HepG2 (cell line): Measurements from ENCODE around the gene COQ5. TPM values are rescaled to one million over a fixed set of nuclear protein-coding genes. Genes with fewer than 3 reads are reported as not detected.
A peak's percentile ranks its signal among the peaks of the same experiment; 100 is the strongest.

Source experiments
- HINFP ChIP-seq: sonication (generic); formaldehyde crosslinking; IDR thresholded peaks from 2 replicates; pipeline ENCODE4 v1.4.0; 2020; ENCODE audit warnings: low read depth, mild to moderate bottlenecking, missing genetic modification reagents
- HOXD1 ChIP-seq: sonication (generic); formaldehyde crosslinking; IDR thresholded peaks from 2 replicates; pipeline ENCODE4 v1.5.0; 2020; ENCODE audit warnings: missing genetic modification reagents
- IRF1 ChIP-seq: sonication (generic); formaldehyde crosslinking; IDR thresholded peaks from 2 replicates; pipeline ENCODE4 v1.4.0; 2020; ENCODE audit warnings: low read depth, mild to moderate bottlenecking, missing genetic modification reagents
- KLF15 ChIP-seq: sonication (generic); formaldehyde crosslinking; IDR thresholded peaks from 2 replicates; pipeline ENCODE4 v1.8.1; 2023; ENCODE audit warnings: borderline replicate concordance, mild to moderate bottlenecking, inconsistent platforms, missing genetic modification reagents, mixed read lengths
- NFKB2 ChIP-seq: sonication (generic); formaldehyde crosslinking; IDR thresholded peaks from 2 replicates; pipeline ENCODE4 v1.4.0; 2020; ENCODE audit warnings: missing genetic modification reagents, borderline replicate concordance
- NFYC ChIP-seq: IDR thresholded peaks from 2 replicates; pipeline ENCODE4 v1.6.1; 2016; ENCODE audit warnings: missing genetic modification reagents, missing compliant biosample characterization
- NR0B2 ChIP-seq: sonication (generic); formaldehyde crosslinking; IDR thresholded peaks from 2 replicates; pipeline ENCODE4 v1.4.0; 2020; ENCODE audit warnings: mild to moderate bottlenecking, missing genetic modification reagents
- NR2F6 ChIP-seq, 2 experiments: IDR thresholded peaks; 2 replicates each; pipeline ENCODE4 v1.6.1; 2016; ENCODE audit warnings: antibody characterized with exemption in 1 of 2, mild to moderate bottlenecking in 1 of 2
- PBX2 ChIP-seq: IDR thresholded peaks from 2 replicates; pipeline ENCODE4 v1.6.1; 2016; ENCODE audit warnings: control low read depth
- PBX3 ChIP-seq: sonication (generic); formaldehyde crosslinking; IDR thresholded peaks from 2 replicates; pipeline ENCODE4 v1.8.1; 2023; ENCODE audit warnings: missing genetic modification reagents, inconsistent platforms, borderline replicate concordance
- PRDM10 ChIP-seq: sonication (generic); formaldehyde crosslinking; IDR thresholded peaks from 2 replicates; pipeline ENCODE4 v1.4.0; 2020; ENCODE audit warnings: low read depth, missing genetic modification reagents
- STAT5B ChIP-seq: sonication (generic); formaldehyde crosslinking; IDR thresholded peaks from 2 replicates; pipeline ENCODE4 v1.4.0; 2020; ENCODE audit warnings: missing genetic modification reagents
- TIGD3 ChIP-seq: sonication (generic); formaldehyde crosslinking; IDR thresholded peaks from 2 replicates; pipeline ENCODE4 v1.5.1; 2020; ENCODE audit warnings: mild to moderate bottlenecking, missing genetic modification reagents, borderline replicate concordance
- ZIK1 ChIP-seq: sonication (generic); formaldehyde crosslinking; IDR thresholded peaks from 2 replicates; pipeline ENCODE4 v1.5.0; 2020; ENCODE audit warnings: mild to moderate bottlenecking, low read depth, missing genetic modification reagents, borderline replicate concordance
- ZNF354B ChIP-seq: sonication (generic); formaldehyde crosslinking; IDR thresholded peaks from 2 replicates; pipeline ENCODE4 v1.8.0; 2022; ENCODE audit warnings: mild to moderate bottlenecking, missing genetic modification reagents
- ZNF552 ChIP-seq: sonication (generic); formaldehyde crosslinking; IDR thresholded peaks from 2 replicates; pipeline ENCODE4 v1.9.0; 2022; ENCODE audit warnings: missing genetic modification reagents, mild to moderate bottlenecking, borderline replicate concordance
- ZNF720 ChIP-seq: sonication (generic); formaldehyde crosslinking; IDR thresholded peaks from 2 replicates; pipeline ENCODE4 v1.4.0; 2020; ENCODE audit warnings: missing genetic modification reagents
- polyA plus RNA-seq, 8 experiments: library from polyadenylated mRNA; depleted of rRNA in 3 of 8; stranded (reverse) in 7 of 8; unstranded in 1 of 8; fragments of >200 nt; fragmentation: Illumina TruSeq in 4 of 8; extraction: Trizol in 4 of 8; gene quantifications; 2 replicates each; pipeline versions ENCODE4 v1.2.1 to v1.2.3, GENCODE V29; 2011 to 2016; ENCODE audit warnings: low read depth in 4 of 8, missing spikeins in 1 of 8, mixed read lengths in 1 of 8; ENCODE audit not compliant: insufficient read depth in 1 of 8
- total RNA-seq, 5 experiments: library from RNA; depleted of rRNA; stranded (reverse); fragments of >200 nt; fragmentation: Illumina TruSeq; extraction: Trizol; gene quantifications; 2 replicates each; pipeline ENCODE4 v1.2.3, GENCODE V29; 2016; ENCODE audit warnings: low read depth in 1 of 5

COQ5 gene
- total and polyA plus RNA-seq, 2 of the 13 experiments (the other 11 are each of a cell fraction or from before 2014, with no cell fraction given): 36.4 to 41.5 TPM

GRCh38 chr12:120469450-120470149 is 59.4 kb downstream of the COQ5 start, which contains the start of gene SRSF9 (continued):
- TF ChIP-seq HINFP (CRISPR knock-in tag) (peak; percentile 31; the same call in 1 of the 2 replicates), STAT5B (CRISPR knock-in tag) (no peak), ZIK1 (CRISPR knock-in tag) (no peak), NR0B2 (0 out of 2 replicates have a peak, but pooled peaks have one; percentile 70), KLF15 (CRISPR knock-in tag) (no peak), NR2F6 (IDR thresholded peaks at IDR 0.05) (no peak), NR2F6 (CRISPR knock-in tag; IDR thresholded peaks at IDR 0.05) (no peak; the same call in none of the 2 replicates), PRDM10 (CRISPR knock-in tag) (peak; percentile 24; the same call in 1 of the 2 replicates), NFKB2 (peak; percentile 54; the same call in 1 of the 2 replicates), TIGD3 (CRISPR knock-in tag) (no peak), ZNF552 (no peak), PBX2 (CRISPR knock-in tag) (peak; percentile 16; the same call in 1 of the 2 replicates), NFYC (CRISPR knock-in tag) (0 out of 2 replicates have a peak, but pooled peaks have one; percentile 16), ZNF354B (0 out of 2 replicates have a peak, but pooled peaks have one; percentile 13), IRF1 (no peak), PBX3 (CRISPR knock-in tag) (no peak), HOXD1 (CRISPR knock-in tag) (peak; percentile 11; the same call in 1 of the 2 replicates), ZNF720 (CRISPR knock-in tag) (no peak)
